ENCODE measurements around the gene PGBD1.

DNA sequence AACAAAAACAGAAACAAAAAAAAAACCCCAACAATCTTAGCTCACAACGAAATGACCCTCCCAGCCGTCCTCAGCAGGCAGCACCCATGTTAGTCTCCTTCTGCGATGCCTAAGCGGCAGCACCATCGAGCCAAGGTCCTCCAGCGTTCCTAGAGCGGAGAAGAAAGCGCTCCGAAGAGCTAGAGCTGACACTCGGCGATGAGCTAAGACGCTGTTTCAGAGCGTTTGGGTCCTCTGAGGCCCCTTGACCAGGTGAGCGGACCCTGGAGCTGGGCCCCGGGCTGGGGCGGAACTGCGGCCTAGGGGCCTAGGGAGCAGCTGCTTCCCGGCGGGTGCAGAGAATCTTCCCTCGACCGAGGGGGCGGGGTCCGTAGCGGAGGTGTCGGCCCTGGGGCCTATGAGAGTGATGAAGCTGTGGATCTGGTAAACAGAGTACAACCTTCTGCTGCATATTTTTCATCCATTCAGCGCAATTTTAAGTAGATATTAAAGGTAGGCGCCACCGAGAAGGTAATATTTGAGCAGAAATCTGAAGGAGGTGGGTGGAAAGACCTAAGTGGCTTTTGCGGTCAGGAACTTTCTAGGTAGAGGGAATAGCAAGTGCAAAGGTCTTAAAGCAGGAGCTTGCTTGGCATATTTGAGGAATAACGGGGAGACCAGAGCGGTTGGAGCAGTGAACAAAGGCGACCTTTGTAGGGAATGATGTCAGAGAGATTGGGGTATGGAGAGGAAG lies 14.2 kb upstream of the PGBD1 start, which contains the start of gene ZSCAN26:
- peak; percentile 65 to 93 for TF ChIP-seq POLR2A (IDR thresholded peaks at IDR 0.05; ENCODE audit: control extremely low read depth in 1 of 2, low read depth in 2 of 2, low read length in 2 of 2)
- TF ChIP-seq, protein P1, sequence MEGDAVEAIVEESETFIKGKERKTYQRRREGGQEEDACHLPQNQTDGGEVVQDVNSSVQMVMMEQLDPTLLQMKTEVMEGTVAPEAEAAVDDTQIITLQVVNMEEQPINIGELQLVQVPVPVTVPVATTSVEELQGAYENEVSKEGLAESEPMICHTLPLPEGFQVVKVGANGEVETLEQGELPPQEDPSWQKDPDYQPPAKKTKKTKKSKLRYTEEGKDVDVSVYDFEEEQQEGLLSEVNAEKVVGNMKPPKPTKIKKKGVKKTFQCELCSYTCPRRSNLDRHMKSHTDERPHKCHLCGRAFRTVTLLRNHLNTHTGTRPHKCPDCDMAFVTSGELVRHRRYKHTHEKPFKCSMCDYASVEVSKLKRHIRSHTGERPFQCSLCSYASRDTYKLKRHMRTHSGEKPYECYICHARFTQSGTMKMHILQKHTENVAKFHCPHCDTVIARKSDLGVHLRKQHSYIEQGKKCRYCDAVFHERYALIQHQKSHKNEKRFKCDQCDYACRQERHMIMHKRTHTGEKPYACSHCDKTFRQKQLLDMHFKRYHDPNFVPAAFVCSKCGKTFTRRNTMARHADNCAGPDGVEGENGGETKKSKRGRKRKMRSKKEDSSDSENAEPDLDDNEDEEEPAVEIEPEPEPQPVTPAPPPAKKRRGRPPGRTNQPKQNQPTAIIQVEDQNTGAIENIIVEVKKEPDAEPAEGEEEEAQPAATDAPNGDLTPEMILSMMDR (IDR thresholded peaks at IDR 0.05; ENCODE audit: control extremely low read depth in 1 of 3, insufficient read depth in 1 of 3, low read depth in 1 of 3, low read length in 3 of 3), result 0 out of 4 replicates have a peak, but pooled peaks of 1 of the 3 experiments have one; percentile 0
- TF ChIP-seq, protein P2, sequence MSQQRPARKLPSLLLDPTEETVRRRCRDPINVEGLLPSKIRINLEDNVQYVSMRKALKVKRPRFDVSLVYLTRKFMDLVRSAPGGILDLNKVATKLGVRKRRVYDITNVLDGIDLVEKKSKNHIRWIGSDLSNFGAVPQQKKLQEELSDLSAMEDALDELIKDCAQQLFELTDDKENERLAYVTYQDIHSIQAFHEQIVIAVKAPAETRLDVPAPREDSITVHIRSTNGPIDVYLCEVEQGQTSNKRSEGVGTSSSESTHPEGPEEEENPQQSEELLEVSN (IDR thresholded peaks at IDR 0.05), result no peak
- TF ChIP-seq CHD2 (IDR thresholded peaks at IDR 0.05; ENCODE audit: low read length), result no peak
- TF ChIP-seq EP300 (IDR thresholded peaks at IDR 0.05; ENCODE audit: borderline replicate concordance in 1 of 2, low read depth in 2 of 2, low read length in 2 of 2), result no peak
- TF ChIP-seq TBP (IDR thresholded peaks at IDR 0.05; ENCODE audit: low read depth, low read length), result peak; percentile 92
- TF ChIP-seq TAF1 (IDR thresholded peaks at IDR 0.05; ENCODE audit: low read depth, low read length), result peak; percentile 95
- TF ChIP-seq FOSL1 (IDR thresholded peaks at IDR 0.05; ENCODE audit: insufficient read depth, low read depth, low read length), result no peak

Data from H1 (cell line).